SH-SY5Y (cell line): Measurements from ENCODE around the gene LAMA5.

ENCODE experiments used
- GATA2 ChIP-seq: IDR thresholded peaks from 2 replicates; pipeline ENCODE4 v1.6.1; 2011; ENCODE audit warnings: mild to moderate bottlenecking, low read depth, low read length
- GATA3 ChIP-seq: IDR thresholded peaks from 2 replicates; pipeline ENCODE4 v1.6.1; 2011; ENCODE audit warnings: low read depth, mild to moderate bottlenecking, low read length, moderate library complexity

DNA sequence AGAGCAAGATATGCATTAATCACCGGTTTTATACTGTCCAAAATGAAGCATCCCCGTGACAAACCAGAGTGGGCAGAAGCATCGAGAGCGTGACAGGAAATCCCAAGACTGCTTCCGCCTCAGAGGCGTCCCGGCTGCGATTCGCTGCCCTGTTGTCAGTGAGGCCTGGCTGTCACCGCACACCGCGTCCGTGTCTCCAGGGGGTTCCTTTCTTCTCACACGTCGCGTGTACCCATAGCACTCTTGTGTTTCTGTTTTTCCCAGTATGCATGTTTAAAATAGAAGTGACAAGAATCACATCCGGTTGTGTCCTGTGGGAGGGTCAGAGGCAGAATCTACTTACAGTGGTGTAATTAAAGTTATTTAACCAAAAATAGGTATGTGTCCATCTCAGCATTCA, 72.6 kb downstream of the LAMA5 start:
- TF ChIP-seq GATA2 (no peak), GATA3 (no peak)
